Vagina (tissue), 2 donors: ENCODE measurements around the gene CCDC18. TPM values are rescaled to one million over a fixed set of nuclear protein-coding genes. Genes with fewer than 3 reads are reported as not detected.
"Not testable (repeated sequence)": the region's sequence is repeated elsewhere in the genome, so short reads cannot be mapped to it uniquely, and the experiment has no call there.

Source experiments
- DNase-seq, 2 donors: peaks; one replicate each; pipeline ENCODE4 v3.0.0-alpha.2; 2017; ENCODE audit errors: extremely low spot score in 2 of 2
- H3K27ac ChIP-seq: fragments of 200-600 bp; sonication (generic); one replicate; pipeline ENCODE4 v1.5.1; 2019
- H3K27me3 ChIP-seq: fragments of 200-600 bp; sonication (generic); one replicate; pipeline ENCODE4 v1.5.1; 2019
- H3K36me3 ChIP-seq, 2 donors: fragments of 200-600 bp; sonication (generic); one replicate each; pipeline ENCODE4 v1.5.1; 2017 to 2019
- H3K4me1 ChIP-seq: fragments of 200-600 bp; sonication (generic); one replicate; pipeline ENCODE4 v1.5.1; 2019
- H3K4me3 ChIP-seq, 2 donors: fragments of 200-600 bp; sonication (generic); 1 replicate in 1 of 2; 2 replicates in 1 of 2; pipeline ENCODE4 v1.5.1; 2016 to 2019
- H3K9me3 ChIP-seq: fragments of 200-600 bp; sonication (generic); one replicate; pipeline ENCODE4 v1.5.1; 2019
- POLR2A ChIP-seq, 2 donors: fragments of 450-650 bp; IDR thresholded peaks; one replicate each; pipeline ENCODE4 v1.6.1; 2017; ENCODE audit warnings: antibody characterized with exemption in 2 of 2, mild to moderate bottlenecking in 2 of 2, moderate library complexity in 2 of 2
- POLR2AphosphoS5 ChIP-seq, 2 donors: sonication (generic); formaldehyde crosslinking; IDR thresholded peaks; one replicate each; pipeline ENCODE4 v1.9.0; 2017; ENCODE audit warnings: antibody characterized with exemption in 2 of 2, mild to moderate bottlenecking in 2 of 2, low read depth in 1 of 2; ENCODE audit not compliant: insufficient read depth in 1 of 2
- intact Hi-C: fragments of 100-400 bp; cut with DNase I; formaldehyde crosslinking; loops from one replicate; pipeline ENCODE4 v1.15.1; 2023
- total RNA-seq: library from RNA; depleted of rRNA; stranded (reverse); fragments of >200 nt; gene quantifications from one replicate; pipeline ENCODE4 v1.2.3, GENCODE V29; 2016
- TF ChIP-seq, protein P1 (sequence below), 3 experiments: fragments of 450-650 bp in 2 of 3; fragments of 200-600 bp in 1 of 3; sonication (generic) in 1 of 3; IDR thresholded peaks; one replicate each; pipeline ENCODE4 v1.5.1; 2017 to 2019; ENCODE audit warnings: antibody characterized with exemption in 3 of 3, mild to moderate bottlenecking in 2 of 3, moderate library complexity in 2 of 3

CCDC18 gene
- total RNA-seq, 1 donor from 2014 or later: 17.7 TPM

DNA sequence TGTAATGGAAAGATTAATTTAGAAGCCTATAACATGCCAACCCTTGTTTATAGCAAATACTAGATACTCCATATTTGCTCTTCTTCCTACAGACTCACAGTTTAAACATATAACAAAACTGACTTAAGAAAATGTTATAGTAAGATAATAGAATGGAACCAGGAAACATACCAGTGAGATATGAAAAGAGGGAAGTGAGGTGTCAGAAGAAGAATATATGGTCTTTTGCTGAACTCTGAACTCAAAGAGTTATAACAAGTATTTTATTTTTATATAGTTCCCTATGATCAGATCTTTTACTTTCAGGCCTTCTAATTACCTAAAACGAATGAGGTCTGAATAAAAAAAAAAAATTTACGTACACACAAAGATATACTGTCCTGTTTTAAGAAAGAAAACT, 21.2 kb upstream of the CCDC18 start:
- DNase-seq: no peak
- Histone ChIP-seq H3K4me1 (no peaks in the 10 kb centered on the region), H3K27ac (no peak overlapping the region), H3K27me3 (no peaks in the 10 kb centered on the region), H3K9me3 (no peaks in the 10 kb centered on the region), H3K4me3 (no peak overlapping the region), H3K36me3 (peaks cover 5 to 35% of the 10 kb centered on the region in 2 donors)
- no peak for TF ChIP-seq POLR2A (IDR thresholded peaks at IDR 0.05)
- TF ChIP-seq POLR2AphosphoS5 (IDR thresholded peaks at IDR 0.05; ENCODE audit: insufficient read depth in 1 of 2, low read depth in 1 of 2): no peak
- TF ChIP-seq, protein P1, sequence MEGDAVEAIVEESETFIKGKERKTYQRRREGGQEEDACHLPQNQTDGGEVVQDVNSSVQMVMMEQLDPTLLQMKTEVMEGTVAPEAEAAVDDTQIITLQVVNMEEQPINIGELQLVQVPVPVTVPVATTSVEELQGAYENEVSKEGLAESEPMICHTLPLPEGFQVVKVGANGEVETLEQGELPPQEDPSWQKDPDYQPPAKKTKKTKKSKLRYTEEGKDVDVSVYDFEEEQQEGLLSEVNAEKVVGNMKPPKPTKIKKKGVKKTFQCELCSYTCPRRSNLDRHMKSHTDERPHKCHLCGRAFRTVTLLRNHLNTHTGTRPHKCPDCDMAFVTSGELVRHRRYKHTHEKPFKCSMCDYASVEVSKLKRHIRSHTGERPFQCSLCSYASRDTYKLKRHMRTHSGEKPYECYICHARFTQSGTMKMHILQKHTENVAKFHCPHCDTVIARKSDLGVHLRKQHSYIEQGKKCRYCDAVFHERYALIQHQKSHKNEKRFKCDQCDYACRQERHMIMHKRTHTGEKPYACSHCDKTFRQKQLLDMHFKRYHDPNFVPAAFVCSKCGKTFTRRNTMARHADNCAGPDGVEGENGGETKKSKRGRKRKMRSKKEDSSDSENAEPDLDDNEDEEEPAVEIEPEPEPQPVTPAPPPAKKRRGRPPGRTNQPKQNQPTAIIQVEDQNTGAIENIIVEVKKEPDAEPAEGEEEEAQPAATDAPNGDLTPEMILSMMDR (IDR thresholded peaks at IDR 0.05): no peak
- intact Hi-C loops: no loop called here

DNA sequence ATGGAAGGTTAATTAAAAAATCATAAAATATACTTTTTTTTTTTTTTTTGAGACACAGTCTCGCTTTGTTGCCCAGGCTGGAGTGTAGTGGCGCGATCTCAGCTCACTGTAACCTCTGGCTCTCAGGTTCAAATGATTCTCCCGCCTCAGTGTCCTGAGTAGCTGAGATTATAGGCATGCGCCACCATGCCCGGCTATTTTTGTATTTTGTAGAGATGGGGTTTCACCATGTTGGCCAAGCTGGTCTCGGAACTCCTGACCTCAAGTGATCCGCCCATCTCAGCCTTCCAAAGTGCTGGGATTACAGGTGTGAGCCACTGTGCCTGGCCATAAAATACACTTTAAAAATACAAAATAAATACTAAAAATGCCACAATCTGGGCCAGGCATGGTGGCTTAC, 17.2 kb upstream of the CCDC18 start:
- H3K4me1 ChIP-seq, H3K9me3 ChIP-seq, H3K4me3 ChIP-seq, H3K27ac ChIP-seq, DNase-seq, H3K27me3 ChIP-seq, intact Hi-C loops: not testable (repeated sequence)
- peaks cover 5 to 14% of the 10 kb centered on the region in 2 donors for H3K36me3 ChIP-seq

DNA sequence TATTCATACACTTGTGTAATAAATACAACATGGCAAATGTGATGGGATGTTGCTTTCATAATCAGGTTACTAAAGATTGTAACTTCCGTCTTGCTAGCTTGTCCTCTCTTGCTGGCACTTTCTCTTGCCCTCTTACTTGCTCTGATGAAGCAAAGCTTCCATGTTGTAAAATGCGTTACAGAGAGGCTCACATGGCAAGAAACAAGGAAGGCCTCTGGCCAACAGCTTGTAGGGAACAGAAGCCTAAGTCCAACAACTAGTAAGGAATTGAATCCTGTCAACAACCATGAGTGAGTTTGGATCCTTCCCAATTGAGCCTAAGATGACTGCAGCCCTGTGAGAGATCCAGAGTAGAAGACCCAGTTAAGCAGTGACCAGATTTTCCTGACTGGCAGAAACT, 15.7 kb upstream of the CCDC18 start:
- Histone ChIP-seq H3K9me3 (no peaks in the 10 kb centered on the region), H3K27ac (no peak overlapping the region), H3K36me3 (no peaks in the 10 kb centered on the region), H3K27me3 (no peaks in the 10 kb centered on the region), H3K4me3 (no peak overlapping the region), H3K4me1 (peaks cover 8% of the 10 kb centered on the region)
- DNase-seq: no peak
- TF ChIP-seq POLR2A (IDR thresholded peaks at IDR 0.05): no peak
- TF ChIP-seq, protein P1 (IDR thresholded peaks at IDR 0.05): no peak
- TF ChIP-seq POLR2AphosphoS5 (IDR thresholded peaks at IDR 0.05; ENCODE audit: insufficient read depth in 1 of 2, low read depth in 1 of 2): no peak
- intact Hi-C loops: no loop called here

DNA sequence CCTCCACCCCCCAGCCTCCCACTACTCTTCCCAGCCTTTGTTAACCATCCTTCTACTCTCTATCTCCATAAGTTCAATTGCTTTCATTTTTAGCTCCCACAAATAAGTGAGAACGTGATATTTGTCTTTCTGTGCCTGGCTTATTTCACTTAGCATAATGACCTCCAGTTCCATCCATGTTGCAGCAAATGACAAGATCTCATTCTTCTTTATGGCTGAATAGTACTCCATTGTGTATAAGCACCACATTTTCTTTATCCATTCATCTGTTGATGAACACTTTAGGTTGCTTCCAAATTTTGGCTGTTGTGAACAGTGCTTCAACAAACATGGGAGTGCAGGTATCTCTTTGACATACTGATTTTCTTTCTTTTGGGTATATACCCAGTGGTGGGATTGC, 14.6 kb upstream of the CCDC18 start:
- H3K4me3 ChIP-seq, H3K27ac ChIP-seq, DNase-seq, H3K36me3 ChIP-seq, H3K4me1 ChIP-seq, H3K27me3 ChIP-seq, intact Hi-C loops, H3K9me3 ChIP-seq: not testable (repeated sequence)

DNA sequence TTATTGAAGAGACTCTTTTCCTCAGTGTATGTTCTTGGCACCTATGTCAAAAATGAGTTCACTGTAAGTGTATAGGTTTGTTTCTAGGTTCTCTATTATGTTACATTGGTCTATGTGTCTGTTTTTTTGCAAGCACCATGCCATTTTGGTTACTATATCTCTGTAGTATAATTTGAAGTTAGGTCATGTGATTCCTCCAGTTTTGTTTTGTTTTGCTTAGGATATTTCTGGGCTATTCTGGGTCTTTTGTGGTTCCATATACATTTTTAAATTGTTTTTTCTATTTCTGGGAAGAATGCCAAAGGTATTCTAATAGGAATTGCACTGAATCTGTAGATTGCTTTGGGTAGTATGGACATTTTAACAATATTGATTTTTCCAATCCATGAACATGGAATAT, 13.5 kb upstream of the CCDC18 start:
- no peaks in the 10 kb centered on the region for H3K36me3 ChIP-seq
- no peaks in the 10 kb centered on the region for H3K9me3 ChIP-seq
- no peaks in the 10 kb centered on the region for H3K27me3 ChIP-seq
- H3K4me3 ChIP-seq: no peak overlapping the region
- no peak for DNase-seq
- intact Hi-C loops: no loop called here
- TF ChIP-seq POLR2AphosphoS5 (IDR thresholded peaks at IDR 0.05; ENCODE audit: insufficient read depth in 1 of 2, low read depth in 1 of 2): no peak
- TF ChIP-seq, protein P1 (IDR thresholded peaks at IDR 0.05): no peak
- no peak for TF ChIP-seq POLR2A (IDR thresholded peaks at IDR 0.05)
- peaks cover 12% of the 10 kb centered on the region for H3K4me1 ChIP-seq
- H3K27ac ChIP-seq: no peak overlapping the region

DNA sequence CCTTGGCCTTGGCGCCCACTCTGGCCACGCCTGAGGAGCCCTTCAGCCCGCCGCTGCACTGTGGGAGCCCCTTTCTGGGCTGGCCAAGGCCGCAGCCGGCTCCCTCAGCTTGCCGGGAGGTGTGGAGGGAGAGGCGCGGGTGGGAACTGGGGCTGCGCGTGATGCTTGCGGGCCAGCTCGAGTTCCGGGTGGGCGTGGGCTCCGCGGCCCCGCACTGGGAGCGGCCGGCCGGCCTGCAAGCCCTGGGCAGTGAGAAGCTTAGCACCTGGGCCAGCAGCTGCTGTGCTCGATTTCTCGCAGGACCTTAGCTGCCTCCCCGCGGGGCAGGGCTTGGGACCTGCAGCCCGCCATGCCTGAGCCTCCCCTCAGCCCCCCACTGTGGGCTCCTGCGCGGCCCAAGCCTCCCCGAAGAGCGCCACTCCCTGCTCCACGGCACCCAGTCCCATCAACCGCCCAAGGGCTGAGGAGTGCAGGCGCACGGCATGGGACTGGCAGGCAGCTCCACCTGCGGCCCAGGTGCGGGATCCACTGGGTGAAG, 10.3 kb upstream of the CCDC18 start:
- H3K27me3 ChIP-seq, DNase-seq, H3K4me3 ChIP-seq, H3K36me3 ChIP-seq, H3K9me3 ChIP-seq, H3K27ac ChIP-seq, intact Hi-C loops: not testable (repeated sequence)
- peaks cover 20% of the 10 kb centered on the region for H3K4me1 ChIP-seq

DNA sequence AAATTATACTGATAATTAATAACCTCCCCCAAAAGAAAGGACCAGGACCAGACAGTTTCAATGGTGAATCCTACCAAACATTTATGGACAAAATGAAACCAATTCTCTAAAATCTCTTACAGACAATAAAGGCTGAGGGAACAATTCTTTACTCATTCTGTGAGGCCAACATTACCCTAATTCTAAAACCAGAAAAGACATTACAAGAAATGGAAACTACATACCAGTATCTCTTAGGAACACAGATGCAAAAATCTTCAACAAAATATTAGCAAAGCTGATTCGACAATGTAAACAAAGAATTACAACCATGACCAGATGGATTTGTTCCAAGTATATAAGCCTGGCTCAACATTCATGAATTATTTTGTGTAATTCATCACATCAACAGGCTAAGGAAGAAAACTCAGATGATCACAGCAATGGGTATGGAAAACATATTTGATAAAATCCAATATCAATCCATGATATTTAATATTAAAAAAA, 8.9 kb upstream of the CCDC18 start:
- TF ChIP-seq POLR2AphosphoS5 (IDR thresholded peaks at IDR 0.05; ENCODE audit: insufficient read depth in 1 of 2, low read depth in 1 of 2) (no peak), POLR2A (IDR thresholded peaks at IDR 0.05) (no peak)
- TF ChIP-seq, protein P1 (IDR thresholded peaks at IDR 0.05): no peak
- intact Hi-C loops: no loop called here

More for the DNA sequence above, 8.9 kb upstream of the CCDC18 start:
- Histone ChIP-seq H3K27me3 (no peaks in the 10 kb centered on the region), H3K9me3 (no peaks in the 10 kb centered on the region), H3K4me1 (peaks cover 23% of the 10 kb centered on the region), H3K27ac (no peak overlapping the region), H3K4me3 (no peak overlapping the region), H3K36me3 (no peaks in the 10 kb centered on the region)
- DNase-seq: no peak
